ENCODE measurements around the gene POU2AF3.

POU2AF3 gene

DNA sequence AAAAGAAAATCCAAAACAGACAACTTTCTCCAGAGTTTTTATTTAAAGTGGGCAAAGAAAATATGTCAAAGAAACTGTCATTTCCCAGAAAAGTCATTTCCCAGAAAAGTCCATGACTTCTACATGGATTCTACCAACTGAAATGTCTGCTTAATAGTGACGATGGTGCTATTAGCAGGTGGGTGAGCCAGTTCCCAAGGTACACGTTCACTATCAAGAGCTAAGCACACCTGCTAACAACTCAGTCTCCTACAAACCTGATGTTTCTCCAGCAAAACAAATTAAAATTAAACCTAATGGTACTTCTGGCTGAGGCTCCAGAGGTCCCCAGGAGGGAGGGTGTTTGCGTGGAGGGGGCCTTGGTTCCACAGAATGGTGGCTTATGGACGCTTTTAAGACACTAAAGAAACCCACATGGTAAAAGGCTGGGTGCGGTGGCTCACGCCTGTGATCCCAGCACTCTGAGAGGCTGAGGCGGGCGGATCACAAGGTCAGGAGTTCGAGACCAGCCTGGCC is 53.9 kb downstream of the POU2AF3 start:
- Histone ChIP-seq H3K27me3 (ENCODE audit: control insufficient read depth, insufficient read depth, low read length) (no peaks in the 10 kb centered on the region), H3K27ac (ENCODE audit: low read depth, low read length) (no peak overlapping the region), H3K36me3 (ENCODE audit: control insufficient read depth, insufficient read depth, low read length) (no peaks in the 10 kb centered on the region), H3K9ac (ENCODE audit: low read length) (no peak overlapping the region), H3K4me1 (ENCODE audit: control insufficient read depth, insufficient read depth, low read length) (no peaks in the 10 kb centered on the region), H3K4me3 (ENCODE audit: low read length) (no peak overlapping the region)

DNA sequence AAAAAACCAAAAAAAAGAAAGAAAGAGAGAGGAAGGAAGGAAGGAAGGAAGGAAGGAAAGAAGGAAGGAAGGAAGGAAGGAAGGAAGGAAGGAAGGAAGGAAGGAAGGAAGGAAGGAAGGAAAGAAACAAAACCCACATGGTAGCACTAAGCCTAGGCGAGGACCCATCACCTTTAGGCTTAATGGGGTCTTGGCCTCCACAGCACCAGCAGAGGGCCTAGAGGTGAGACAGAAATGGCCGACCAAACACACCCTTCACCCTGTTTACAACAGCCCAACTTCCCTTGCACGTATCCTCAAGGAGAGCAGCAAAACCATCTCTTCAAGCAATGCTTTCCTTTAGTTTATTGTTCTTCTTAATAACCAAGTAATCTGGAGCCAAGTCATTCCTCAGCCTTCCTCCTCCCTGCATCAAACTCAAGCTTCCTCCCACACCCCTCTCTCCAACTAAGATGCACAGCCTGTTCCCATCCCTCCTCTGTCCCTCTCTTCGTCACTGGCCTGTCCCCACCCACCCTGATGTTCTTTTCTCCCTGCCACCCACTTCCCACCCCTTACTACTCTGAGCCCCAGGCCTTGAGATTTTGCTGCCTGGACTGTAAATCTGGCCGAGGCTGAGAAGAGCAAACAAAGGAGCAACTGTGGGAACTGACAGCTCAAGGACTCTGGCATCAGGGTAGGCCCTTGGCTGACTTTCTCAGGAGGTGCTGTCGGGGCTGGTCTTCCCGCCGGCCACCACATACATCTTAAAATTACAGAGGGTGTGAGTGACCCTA is 54.8 kb downstream of the POU2AF3 start:
- H3K9ac ChIP-seq (ENCODE audit: low read length) = no peak overlapping the region
- no peaks in the 10 kb centered on the region for H3K27me3 ChIP-seq (ENCODE audit: control insufficient read depth, insufficient read depth, low read length)
- H3K4me3 ChIP-seq (ENCODE audit: low read length) = no peak overlapping the region
- H3K36me3 ChIP-seq (ENCODE audit: control insufficient read depth, insufficient read depth, low read length) = no peaks in the 10 kb centered on the region
- no peak overlapping the region for H3K27ac ChIP-seq (ENCODE audit: low read depth, low read length)
- no peaks in the 10 kb centered on the region for H3K4me1 ChIP-seq (ENCODE audit: control insufficient read depth, insufficient read depth, low read length)

DNA sequence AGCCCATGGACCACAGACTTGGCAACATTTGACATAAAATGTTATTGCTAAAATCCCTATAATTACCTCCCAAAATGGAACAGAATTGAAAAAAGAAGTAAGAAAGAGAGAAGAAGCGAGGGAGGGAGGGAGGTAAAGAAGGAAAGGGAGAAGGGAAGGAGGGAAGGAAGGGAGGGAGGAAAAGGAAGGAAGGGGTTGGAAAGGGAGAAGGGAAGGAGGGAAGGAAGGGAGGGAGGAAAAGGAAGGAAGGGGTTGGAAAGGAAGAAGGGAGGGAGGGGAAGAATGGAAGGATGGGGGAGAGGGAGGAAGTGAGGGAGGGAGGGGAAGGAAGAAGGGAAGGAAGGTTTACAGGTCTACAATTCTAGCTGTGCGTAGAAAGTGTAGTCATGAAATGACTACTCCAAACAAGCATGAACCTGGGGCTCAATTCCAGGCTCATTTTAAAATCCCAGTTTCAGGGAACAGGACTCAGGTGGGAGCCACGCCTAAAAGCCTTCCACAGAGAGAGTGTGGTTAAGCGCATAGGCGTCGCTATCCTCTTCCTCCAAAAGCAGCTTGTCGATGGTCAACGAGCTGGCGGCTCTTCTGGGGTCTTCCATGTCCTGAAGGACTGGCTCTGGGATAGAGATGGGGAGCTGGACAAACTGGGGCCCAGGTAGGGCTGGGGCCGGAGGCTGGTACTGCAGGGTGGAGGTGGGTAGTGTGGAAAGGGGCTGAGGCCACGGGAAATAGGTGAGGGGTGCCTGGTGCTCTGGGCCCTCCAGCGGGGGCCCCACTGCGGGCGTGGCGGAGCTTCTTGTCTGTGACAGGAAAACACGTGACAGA is 55.6 kb downstream of the POU2AF3 start:
- no peaks in the 10 kb centered on the region for H3K36me3 ChIP-seq (ENCODE audit: control insufficient read depth, insufficient read depth, low read length)
- no peak overlapping the region for H3K4me3 ChIP-seq (ENCODE audit: low read length)
- no peak overlapping the region for H3K27ac ChIP-seq (ENCODE audit: low read depth, low read length)
- H3K4me1 ChIP-seq (ENCODE audit: control insufficient read depth, insufficient read depth, low read length) = no peaks in the 10 kb centered on the region
- H3K9ac ChIP-seq (ENCODE audit: low read length) = no peak overlapping the region
- no peaks in the 10 kb centered on the region for H3K27me3 ChIP-seq (ENCODE audit: control insufficient read depth, insufficient read depth, low read length)

DNA sequence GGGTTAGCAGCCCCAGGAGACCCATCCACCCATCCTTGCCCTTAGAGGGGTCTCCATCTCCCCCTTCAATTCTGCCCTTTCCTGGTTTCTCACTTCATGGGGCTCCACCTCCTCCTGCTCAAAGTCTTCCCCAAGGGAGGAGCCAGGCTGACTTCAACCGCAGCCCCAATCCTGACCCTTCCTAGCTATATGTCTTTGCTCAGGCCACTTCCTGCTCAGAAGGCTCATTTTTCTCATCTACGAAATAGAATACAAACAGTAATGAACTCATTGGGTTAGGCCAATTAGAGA is 56.2 kb downstream of the POU2AF3 start:
- H3K27ac ChIP-seq (ENCODE audit: low read depth, low read length) = no peak overlapping the region
- no peaks in the 10 kb centered on the region for H3K36me3 ChIP-seq (ENCODE audit: control insufficient read depth, insufficient read depth, low read length)
- H3K9ac ChIP-seq (ENCODE audit: low read length) = no peak overlapping the region
- no peak overlapping the region for H3K4me3 ChIP-seq (ENCODE audit: low read length)
- no peaks in the 10 kb centered on the region for H3K4me1 ChIP-seq (ENCODE audit: control insufficient read depth, insufficient read depth, low read length)
- no peaks in the 10 kb centered on the region for H3K27me3 ChIP-seq (ENCODE audit: control insufficient read depth, insufficient read depth, low read length)

DNA sequence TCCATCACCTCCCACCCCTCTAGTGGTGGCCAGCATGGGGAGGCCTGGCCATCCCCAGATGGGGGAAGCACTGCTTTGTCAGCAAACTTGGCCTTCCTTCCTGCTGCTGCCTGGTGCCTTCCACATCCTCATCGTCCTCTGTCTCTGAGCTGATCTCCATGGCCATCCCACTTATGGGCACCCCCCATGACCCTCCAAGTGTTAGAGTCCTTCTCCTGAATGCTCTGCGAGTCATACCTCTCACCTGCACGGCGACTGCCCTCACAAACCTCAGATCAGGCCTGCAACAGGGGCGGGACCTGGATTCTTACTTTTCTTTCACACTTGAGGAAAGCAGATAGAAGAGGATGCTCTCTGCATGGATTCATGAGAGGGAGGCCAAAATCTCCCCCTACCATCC is 56.8 kb downstream of the POU2AF3 start:
- Histone ChIP-seq H3K27ac (ENCODE audit: low read depth, low read length) (no peak overlapping the region), H3K4me1 (ENCODE audit: control insufficient read depth, insufficient read depth, low read length) (no peaks in the 10 kb centered on the region), H3K4me3 (ENCODE audit: low read length) (no peak overlapping the region), H3K9ac (ENCODE audit: low read length) (no peak overlapping the region), H3K27me3 (ENCODE audit: control insufficient read depth, insufficient read depth, low read length) (no peaks in the 10 kb centered on the region), H3K36me3 (ENCODE audit: control insufficient read depth, insufficient read depth, low read length) (no peaks in the 10 kb centered on the region)

DNA sequence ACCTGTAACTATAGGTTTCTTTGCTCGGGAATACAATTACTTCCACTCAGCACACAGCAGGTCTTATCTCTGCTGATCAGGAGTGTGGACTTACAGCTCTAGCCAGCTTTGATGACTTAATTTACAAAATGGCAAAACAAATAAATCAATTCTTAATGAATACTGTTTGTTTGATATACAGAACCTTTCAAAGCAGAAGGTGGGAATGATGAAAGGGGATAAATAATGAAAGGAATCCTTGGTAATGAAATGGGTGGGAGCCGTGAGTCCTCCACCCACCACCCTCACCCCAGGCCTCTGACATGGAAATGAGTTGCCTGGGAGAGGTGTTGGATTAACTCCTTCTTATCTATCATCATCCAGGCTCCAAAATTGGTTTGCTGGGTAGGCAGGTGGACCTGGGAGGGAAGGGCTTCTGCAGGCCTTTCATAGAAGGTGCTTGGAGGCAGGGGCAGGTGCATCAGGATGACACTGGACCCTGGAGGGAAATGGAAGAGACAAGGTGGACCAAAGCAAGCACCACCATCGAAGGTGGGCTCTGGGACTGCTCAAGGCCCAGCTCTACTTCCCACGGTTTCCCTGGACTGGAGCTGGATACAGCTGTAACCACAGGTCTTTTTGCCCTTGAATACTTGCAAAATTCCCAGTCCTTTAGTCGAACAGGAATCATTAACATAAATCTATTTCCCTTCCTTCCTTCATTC is 57.8 kb downstream of the POU2AF3 start:
- Histone ChIP-seq H3K4me1 (ENCODE audit: control insufficient read depth, insufficient read depth, low read length) (no peaks in the 10 kb centered on the region), H3K9ac (ENCODE audit: low read length) (no peak overlapping the region), H3K27me3 (ENCODE audit: control insufficient read depth, insufficient read depth, low read length) (no peaks in the 10 kb centered on the region), H3K27ac (ENCODE audit: low read depth, low read length) (no peak overlapping the region), H3K36me3 (ENCODE audit: control insufficient read depth, insufficient read depth, low read length) (no peaks in the 10 kb centered on the region), H3K4me3 (ENCODE audit: low read length) (no peak overlapping the region)

DNA sequence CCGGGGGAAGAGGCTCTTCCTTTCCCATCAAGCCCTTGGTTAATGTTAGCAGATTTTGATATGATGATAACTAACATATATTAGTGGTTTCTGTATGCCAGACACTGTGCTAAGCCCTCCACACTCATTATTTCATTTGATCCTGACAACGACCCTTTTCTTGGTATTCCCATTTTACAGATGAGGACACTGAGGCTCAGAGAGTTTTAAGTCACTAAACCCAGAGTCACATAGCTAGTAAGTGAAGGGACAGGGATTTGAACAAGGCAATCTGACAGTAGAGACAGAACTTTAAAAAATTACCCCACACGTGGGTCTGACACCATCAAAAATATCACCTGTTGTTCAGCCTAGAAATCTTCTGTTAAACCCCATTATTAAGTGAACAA is 58.3 kb downstream of the POU2AF3 start:
- H3K4me3 ChIP-seq (ENCODE audit: low read length) = no peak overlapping the region
- no peaks in the 10 kb centered on the region for H3K27me3 ChIP-seq (ENCODE audit: control insufficient read depth, insufficient read depth, low read length)
- no peaks in the 10 kb centered on the region for H3K36me3 ChIP-seq (ENCODE audit: control insufficient read depth, insufficient read depth, low read length)
- H3K4me1 ChIP-seq (ENCODE audit: control insufficient read depth, insufficient read depth, low read length) = no peaks in the 10 kb centered on the region
- H3K27ac ChIP-seq (ENCODE audit: low read depth, low read length) = no peak overlapping the region
- no peak overlapping the region for H3K9ac ChIP-seq (ENCODE audit: low read length)

DNA sequence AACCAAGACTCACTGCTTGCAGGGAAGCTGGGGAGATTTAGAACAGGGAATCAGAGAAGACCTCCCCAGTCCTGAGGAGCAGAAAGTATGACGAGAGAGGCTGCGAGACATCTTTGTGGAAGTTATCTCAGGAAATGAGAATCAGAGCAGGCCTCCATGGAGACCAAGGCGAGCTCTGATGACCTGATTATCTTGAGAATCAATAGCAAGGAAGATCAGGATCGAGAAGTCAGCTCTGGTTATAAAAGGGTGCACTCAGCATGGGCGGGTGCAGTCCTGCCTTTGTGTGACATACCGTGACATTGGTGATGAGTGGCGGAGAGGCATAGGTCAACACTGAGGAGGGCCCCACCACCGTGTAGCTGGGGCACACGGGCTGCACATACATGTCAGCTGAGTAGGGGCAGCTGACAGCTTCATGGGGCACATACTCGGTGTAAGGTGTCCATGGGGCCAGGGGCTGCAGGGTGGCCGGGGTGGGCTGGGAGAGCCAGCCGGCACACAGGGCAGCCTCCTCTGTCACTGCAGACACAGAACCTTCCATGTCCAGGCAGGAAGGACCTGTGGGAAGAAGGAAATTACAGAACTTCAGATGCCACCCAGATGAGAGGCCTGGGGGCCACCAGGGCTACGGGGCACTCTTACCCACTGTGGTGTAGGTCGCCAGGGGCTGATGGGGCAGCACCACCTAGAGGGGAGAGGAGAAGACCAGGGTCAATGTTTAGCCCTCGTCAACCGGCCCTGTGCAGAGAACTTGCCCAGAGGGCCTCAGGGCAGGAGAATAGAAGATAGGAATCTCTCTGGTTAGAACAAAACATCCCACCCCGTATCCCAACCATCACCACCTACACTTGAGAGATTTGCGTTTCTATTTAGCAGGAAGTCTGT is 59.0 kb downstream of the POU2AF3 start:
- Histone ChIP-seq H3K36me3 (ENCODE audit: control insufficient read depth, insufficient read depth, low read length) (no peaks in the 10 kb centered on the region), H3K4me3 (ENCODE audit: low read length) (no peak overlapping the region), H3K4me1 (ENCODE audit: control insufficient read depth, insufficient read depth, low read length) (no peaks in the 10 kb centered on the region), H3K9ac (ENCODE audit: low read length) (no peak overlapping the region), H3K27ac (ENCODE audit: low read depth, low read length) (no peak overlapping the region), H3K27me3 (ENCODE audit: control insufficient read depth, insufficient read depth, low read length) (no peaks in the 10 kb centered on the region)

All from rectal smooth muscle tissue (tissue), 1 donor.